HUDEP-2 (cell line): ENCODE data around the gene HOXA9.

Experiments
- DNase-seq, 76 experiments: peaks; one replicate each; lab custom pipeline; 2025; ENCODE audit not compliant: unreplicated experiment in 76 of 76; lab: John Stamatoyannopoulos, UW

Gene HOXA9

GRCh38 chr7:27165089-27165995 lies at the start of gene HOXA9:
HOXA9 (minus strand) TSS chr7:27165537; CDS start chr7:27165457, 80 bp downstream.
- no peak for DNase-seq

DNA sequence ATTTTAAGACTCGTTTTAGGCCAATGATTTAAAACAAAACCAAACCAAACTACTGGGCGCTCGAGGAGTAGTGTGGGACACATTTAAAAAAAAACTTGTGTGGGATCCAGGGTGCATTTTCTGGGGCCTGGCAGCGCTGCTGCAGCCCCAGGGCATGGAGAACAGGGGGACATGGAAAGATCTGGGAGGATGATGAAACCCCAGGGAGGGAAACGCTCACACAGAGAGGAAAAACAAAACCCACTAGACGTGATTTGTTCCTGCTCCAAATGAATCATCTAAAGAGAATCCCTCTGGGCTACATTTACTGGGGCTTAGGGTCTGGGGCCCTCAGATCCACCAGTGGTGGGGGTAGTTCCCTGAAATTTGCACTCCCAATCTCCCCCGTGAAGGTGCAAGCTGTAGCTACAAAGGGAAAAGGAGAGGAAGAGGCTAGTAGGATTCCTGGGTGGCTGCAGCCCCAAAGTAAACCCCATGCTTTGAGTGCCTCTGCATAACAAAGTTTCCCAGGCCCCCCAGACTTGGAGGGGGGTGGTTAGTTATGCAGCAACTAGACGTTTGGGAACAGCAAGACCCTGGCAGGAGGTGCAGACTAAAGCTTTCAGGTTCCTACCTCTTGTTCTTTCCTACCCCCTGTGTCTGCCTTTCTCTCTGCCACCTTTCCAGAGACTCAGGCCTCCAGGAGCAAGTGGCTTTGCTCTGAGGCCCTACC lies 49.1 kb upstream of the HOXA9 start:
- DNase-seq = no peak

- no peak for DNase-seq
Observed at GRCh38 chr7:27213433-27214238, 48.3 kb upstream of the HOXA9 start.

- no peak for DNase-seq
Observed at GRCh38 chr7:27212497-27213432, 47.4 kb upstream of the HOXA9 start.

GRCh38 chr7:27211764-27212204 lies 46.4 kb upstream of the HOXA9 start:
- no peak for DNase-seq

- DNase-seq = no peak
Observed at GRCh38 chr7:27211084-27211446, 45.7 kb upstream of the HOXA9 start.

GRCh38 chr7:27210441-27211083 lies 45.2 kb upstream of the HOXA9 start:
- peak in 11 of 76 experiments; percentile 7 to 45 (median 17) for DNase-seq

DNA sequence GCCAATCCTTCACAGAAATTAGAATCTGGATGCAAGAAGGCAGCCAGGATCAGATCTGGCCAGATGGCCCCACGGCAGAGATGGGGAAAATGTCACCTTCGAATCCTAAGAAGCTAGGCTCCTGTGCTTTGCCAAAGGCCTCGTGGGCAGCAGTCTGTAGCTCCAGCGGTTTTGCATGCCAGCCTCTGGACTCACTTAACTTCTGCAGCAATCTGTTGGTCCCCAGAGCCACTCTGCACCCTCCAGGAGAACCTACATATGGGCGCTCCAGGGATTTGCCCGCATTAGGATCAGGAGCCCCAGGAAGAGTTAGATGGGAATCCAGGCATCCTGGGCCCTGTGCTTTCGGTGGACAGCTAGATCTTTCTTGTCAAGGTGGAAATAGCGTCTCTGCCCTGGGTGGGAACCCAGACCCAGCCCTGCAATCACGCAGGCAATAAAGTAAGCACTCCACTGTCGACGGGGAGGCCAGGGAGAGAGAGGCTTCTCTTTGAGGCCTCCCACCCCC lies 44.6 kb upstream of the HOXA9 start:
- no peak for DNase-seq

DNA sequence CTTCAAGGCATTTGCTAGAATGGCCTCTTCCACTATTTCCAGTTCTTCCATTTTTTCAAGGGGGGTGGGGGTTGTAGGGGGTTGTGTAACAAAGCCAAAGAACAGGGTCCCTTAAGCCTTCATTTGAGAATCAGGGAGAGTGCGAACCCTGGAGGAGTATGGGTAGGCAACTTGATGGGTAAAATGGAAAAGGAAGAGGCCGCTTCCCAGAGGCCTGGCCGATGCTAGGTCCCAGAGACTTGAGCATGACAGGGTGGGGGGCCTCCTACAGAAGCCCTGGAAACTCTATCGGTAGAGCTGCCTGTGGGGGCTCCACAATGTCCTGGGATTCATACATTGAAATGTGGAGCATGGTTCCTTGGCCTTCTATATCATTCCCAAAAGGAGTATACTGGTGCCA lies 43.7 kb upstream of the HOXA9 start:
- no peak for DNase-seq

- no peak for DNase-seq
Observed at GRCh38 chr7:27207348-27207985, 42.1 kb upstream of the HOXA9 start.

- DNase-seq = no peak
Observed at GRCh38 chr7:27205325-27206280, 40.3 kb upstream of the HOXA9 start.

- no peak for DNase-seq
Observed at GRCh38 chr7:27204851-27205322, 39.5 kb upstream of the HOXA9 start.

- DNase-seq = no peak
Observed at GRCh38 chr7:27203964-27204594, 38.7 kb upstream of the HOXA9 start.

- no peak for DNase-seq
Observed at GRCh38 chr7:27203365-27203953, 38.1 kb upstream of the HOXA9 start.

GRCh38 chr7:27202862-27203134 lies 37.5 kb upstream of the HOXA9 start:
- DNase-seq = no peak

- no peak for DNase-seq
Observed at GRCh38 chr7:27202018-27202861, 36.9 kb upstream of the HOXA9 start.
